Activated T-helper 1 cell treated with anti-CD3 and anti-CD28 coated beads, Interleukin-12 subunit alpha, Interleukin-12 subunit beta, Interleukin-2, Interleukin-4 antibody, amounts not matched to agents 30 ng/mL and 10 ng/mL and 1 ng/mL, durations not matched to agents 14 hours and 24 hours and 36 hours (primary cell): ENCODE measurements around the gene CELF4. TPM values are rescaled to one million over a fixed set of nuclear protein-coding genes. Genes with fewer than 3 reads are reported as not detected.

ENCODE experiments used
- DNase-seq: peaks from one replicate; pipeline ENCODE4 v3.0.0; 2021; ENCODE audit warnings: low spot score
- H3K27ac Mint-ChIP-seq: one replicate; pipeline ENCODE4 v1.8.0; 2021; ENCODE audit warnings: mild to moderate bottlenecking, mixed read lengths
- H3K27me3 Mint-ChIP-seq: one replicate; pipeline ENCODE4 v1.8.0; 2022; ENCODE audit warnings: mild to moderate bottlenecking, moderate library complexity, mixed read lengths; ENCODE audit not compliant: insufficient read depth
- H3K36me3 Mint-ChIP-seq: one replicate; pipeline ENCODE4 v1.8.0; 2021; ENCODE audit warnings: low read depth, mixed read lengths
- H3K4me1 Mint-ChIP-seq: one replicate; pipeline ENCODE4 v1.8.0; 2021; ENCODE audit warnings: low read depth, mixed read lengths
- H3K4me3 Mint-ChIP-seq: one replicate; pipeline ENCODE4 v1.8.0; 2021; ENCODE audit warnings: mild to moderate bottlenecking, moderate library complexity, mixed read lengths
- H3K9me3 Mint-ChIP-seq: one replicate; pipeline ENCODE4 v1.8.0; 2021; ENCODE audit warnings: mixed read lengths
- intact Hi-C: fragments of 100-400 bp; cut with micrococcal nuclease; formaldehyde crosslinking; loops from one replicate; pipeline ENCODE4 v1.15.1; 2024
- total RNA-seq: library from RNA; stranded (reverse); gene quantifications from 2 replicates; pipeline ENCODE4 v1.2.3, GENCODE V29; 2022

The CELF4 gene
- total RNA-seq, 1 donor from 2014 or later: not detected

GRCh38 chr18:37538526-37539205 is 26.9 kb downstream of the CELF4 start:
- Mint-ChIP-seq H3K27me3 (peaks cover 14% of the 10 kb centered on the region), H3K9me3 (no peaks in the 10 kb centered on the region)
- intact Hi-C loops: loop anchor here (1.0 kb wide), 2 partner anchors 94 to 152 kb away; no protein-coding TSS in a partner anchor

GRCh38 chr18:37537868-37538525 is 27.6 kb downstream of the CELF4 start:
- DNase-seq: peak; percentile 21
- intact Hi-C loops: loop anchor here (1.0 kb wide), 2 partner anchors 94 to 152 kb away; no protein-coding TSS in a partner anchor
- Mint-ChIP-seq H3K36me3 (no peaks in the 10 kb centered on the region), H3K27ac (no peak overlapping the region), H3K9me3 (no peaks in the 10 kb centered on the region), H3K4me3 (no peak overlapping the region), H3K4me1 (no peaks in the 10 kb centered on the region), H3K27me3 (peaks cover 14% of the 10 kb centered on the region)

More at GRCh38 chr18:37538526-37539205, 26.9 kb downstream of the CELF4 start:
- Mint-ChIP-seq H3K27ac (no peak overlapping the region), H3K4me3 (no peak overlapping the region), H3K4me1 (no peaks in the 10 kb centered on the region), H3K36me3 (no peaks in the 10 kb centered on the region)
- DNase-seq: no peak

- Mint-ChIP-seq H3K4me1 (no peaks in the 10 kb centered on the region), H3K36me3 (no peaks in the 10 kb centered on the region), H3K9me3 (no peaks in the 10 kb centered on the region), H3K4me3 (no peak overlapping the region), H3K27ac (no peak overlapping the region), H3K27me3 (peaks cover 14% of the 10 kb centered on the region)
- no peak for DNase-seq
- intact Hi-C loops: no loop called here
These were observed 28.9 kb downstream of the CELF4 start for GRCh38 chr18:37536656-37537055.

- intact Hi-C loops: no loop called here
- Mint-ChIP-seq H3K4me3 (no peak overlapping the region), H3K36me3 (no peaks in the 10 kb centered on the region), H3K27me3 (peaks cover 10% of the 10 kb centered on the region), H3K27ac (no peak overlapping the region), H3K4me1 (no peaks in the 10 kb centered on the region), H3K9me3 (no peaks in the 10 kb centered on the region)
- no peak for DNase-seq
These were observed 29.6 kb downstream of the CELF4 start for GRCh38 chr18:37535968-37536367.

GRCh38 chr18:37534627-37535026 is 31.0 kb downstream of the CELF4 start:
- no peak for DNase-seq
- Mint-ChIP-seq H3K27ac (no peak overlapping the region), H3K9me3 (no peaks in the 10 kb centered on the region), H3K4me3 (no peak overlapping the region), H3K4me1 (no peaks in the 10 kb centered on the region), H3K36me3 (no peaks in the 10 kb centered on the region), H3K27me3 (peaks cover 10% of the 10 kb centered on the region)
- intact Hi-C loops: no loop called here

GRCh38 chr18:37533647-37534584 is 31.7 kb downstream of the CELF4 start:
- Mint-ChIP-seq H3K36me3 (no peaks in the 10 kb centered on the region), H3K4me3 (no peak overlapping the region), H3K9me3 (no peaks in the 10 kb centered on the region), H3K4me1 (no peaks in the 10 kb centered on the region), H3K27me3 (peaks cover 9% of the 10 kb centered on the region), H3K27ac (no peak overlapping the region)
- DNase-seq: no peak
- intact Hi-C loops: no loop called here

GRCh38 chr18:37532917-37533316 is 32.7 kb downstream of the CELF4 start:
- Mint-ChIP-seq H3K27ac (no peak overlapping the region), H3K27me3 (no peaks in the 10 kb centered on the region), H3K4me1 (no peaks in the 10 kb centered on the region), H3K4me3 (no peak overlapping the region), H3K9me3 (no peaks in the 10 kb centered on the region), H3K36me3 (no peaks in the 10 kb centered on the region)
- intact Hi-C loops: no loop called here
- no peak for DNase-seq

GRCh38 chr18:37529863-37530262 is 35.7 kb downstream of the CELF4 start:
- intact Hi-C loops: no loop called here
- no peak for DNase-seq
- H3K4me1 Mint-ChIP-seq: no peaks in the 10 kb centered on the region
- peaks cover 12% of the 10 kb centered on the region for H3K27me3 Mint-ChIP-seq
- H3K9me3 Mint-ChIP-seq: no peaks in the 10 kb centered on the region
- H3K27ac Mint-ChIP-seq: no peak overlapping the region
- no peaks in the 10 kb centered on the region for H3K36me3 Mint-ChIP-seq
- H3K4me3 Mint-ChIP-seq: no peak overlapping the region

DNA sequence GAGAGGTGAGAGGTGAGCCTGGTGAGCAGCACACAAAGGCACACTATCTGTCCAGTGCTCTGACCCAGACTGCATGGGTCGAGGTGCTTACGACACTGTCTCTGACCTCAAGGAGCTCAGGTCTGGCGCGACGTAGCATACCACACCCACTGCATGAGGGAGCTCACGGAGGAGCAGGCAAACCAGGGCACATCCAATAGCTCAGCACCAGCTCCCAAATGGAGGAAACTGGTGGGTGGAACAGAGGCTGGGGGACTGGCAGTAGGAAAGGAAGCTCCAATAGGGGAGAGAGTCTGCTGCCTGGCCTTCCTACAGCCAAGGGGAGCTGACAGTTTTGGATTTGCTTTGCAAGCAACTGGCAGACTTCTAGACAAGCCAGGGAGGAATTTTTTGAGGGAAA is 36.3 kb downstream of the CELF4 start:
- Mint-ChIP-seq H3K4me3 (no peak overlapping the region), H3K27me3 (peaks cover 16% of the 10 kb centered on the region), H3K36me3 (no peaks in the 10 kb centered on the region), H3K4me1 (no peaks in the 10 kb centered on the region), H3K27ac (no peak overlapping the region), H3K9me3 (no peaks in the 10 kb centered on the region)
- no peak for DNase-seq
- intact Hi-C loops: no loop called here

- Mint-ChIP-seq H3K27me3 (peaks cover 23% of the 10 kb centered on the region), H3K4me1 (no peaks in the 10 kb centered on the region), H3K36me3 (no peaks in the 10 kb centered on the region), H3K27ac (no peak overlapping the region), H3K4me3 (no peak overlapping the region), H3K9me3 (no peaks in the 10 kb centered on the region)
- no peak for DNase-seq
- intact Hi-C loops: no loop called here
These were observed 38.2 kb downstream of the CELF4 start for GRCh38 chr18:37527395-37527794.

DNA sequence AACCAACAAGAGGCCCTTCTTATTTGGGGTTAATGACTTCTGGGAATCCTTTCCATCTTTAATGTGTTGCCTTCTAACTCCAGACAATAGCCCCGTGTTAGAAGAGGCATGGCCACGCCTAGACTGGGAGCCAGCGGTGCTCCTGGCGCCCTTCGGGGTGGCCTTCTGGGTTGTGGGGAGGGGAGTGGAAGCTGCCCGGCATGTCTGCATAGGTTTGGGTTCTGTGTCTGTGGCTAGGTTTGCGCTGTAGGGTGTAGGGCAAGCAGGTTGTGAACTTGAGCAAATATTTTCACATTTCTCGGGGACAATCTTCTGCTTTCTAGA is 40.4 kb downstream of the CELF4 start:
- Mint-ChIP-seq H3K27ac (no peak overlapping the region), H3K9me3 (no peaks in the 10 kb centered on the region), H3K4me1 (no peaks in the 10 kb centered on the region), H3K36me3 (no peaks in the 10 kb centered on the region), H3K4me3 (no peak overlapping the region), H3K27me3 (peaks cover 28% of the 10 kb centered on the region)
- no peak for DNase-seq
- intact Hi-C loops: no loop called here

GRCh38 chr18:37524498-37525261 is 40.9 kb downstream of the CELF4 start:
- no peak overlapping the region for H3K27ac Mint-ChIP-seq

More at GRCh38 chr18:37524498-37525261, 40.9 kb downstream of the CELF4 start:
- no peak overlapping the region for H3K4me3 Mint-ChIP-seq
- peaks cover 28% of the 10 kb centered on the region for H3K27me3 Mint-ChIP-seq
- no peak for DNase-seq
- H3K9me3 Mint-ChIP-seq: no peaks in the 10 kb centered on the region
- intact Hi-C loops: no loop called here
- H3K36me3 Mint-ChIP-seq: no peaks in the 10 kb centered on the region
- no peaks in the 10 kb centered on the region for H3K4me1 Mint-ChIP-seq
